HEK293 (cell line): ENCODE measurements around the gene ZBED1.
"Not testable (repeated sequence)": the region's sequence is repeated elsewhere in the genome, so short reads cannot be mapped to it uniquely, and the experiment has no call there.

Experiments used
- HOXA7 ChIP-seq: sonication (generic); formaldehyde crosslinking; IDR thresholded peaks from 2 replicates; pipeline ENCODE4 v1.8.1; 2022; ENCODE audit warnings: missing genetic modification reagents, borderline replicate concordance
- SETDB1 ChIP-seq: IDR thresholded peaks from one replicate; pipeline ENCODE4 v1.6.1; 2017; ENCODE audit warnings: mild to moderate bottlenecking, low read length, moderate library complexity, mixed read lengths; ENCODE audit not compliant: insufficient read length
- ZBTB20 ChIP-seq: fragments of 450-650 bp; formaldehyde crosslinking; IDR thresholded peaks from 2 replicates; pipeline ENCODE4 v1.5.1; 2016; ENCODE audit warnings: missing biosample characterization, missing genetic modification characterization
- ZNF274 ChIP-seq, 2 experiments: fragments of 200-500 bp in 1 of 2; fragments of 450-650 bp in 1 of 2; sonication (Bioruptor generic) in 1 of 2; formaldehyde crosslinking in 1 of 2; IDR thresholded peaks; 2 replicates each; pipeline versions ENCODE4 v1.5.1 to v1.6.1; 2014 to 2016; ENCODE audit warnings: borderline replicate concordance in 1 of 2, inconsistent platforms in 1 of 2, low read length in 1 of 2, missing biosample characterization in 1 of 2, missing genetic modification characterization in 1 of 2
- ZNF548 ChIP-seq: fragments of 450-650 bp; formaldehyde crosslinking; IDR thresholded peaks from 2 replicates; pipeline ENCODE4 v1.5.1; 2016; ENCODE audit warnings: missing biosample characterization, missing genetic modification characterization
- ZNF571 ChIP-seq: fragments of 450-650 bp; formaldehyde crosslinking; IDR thresholded peaks from 2 replicates; pipeline ENCODE4 v1.5.0; 2017; ENCODE audit warnings: missing biosample characterization, missing genetic modification characterization
- ZSCAN18 ChIP-seq: fragments of 450-650 bp; formaldehyde crosslinking; IDR thresholded peaks from 2 replicates; pipeline ENCODE4 v1.5.1; 2016; ENCODE audit warnings: missing biosample characterization, missing genetic modification characterization
- TF ChIP-seq, protein P1 (sequence below): fragments of 450-650 bp; formaldehyde crosslinking; IDR thresholded peaks from 2 replicates; pipeline ENCODE4 v1.5.1; 2016; ENCODE audit warnings: missing biosample characterization, missing genetic modification characterization, borderline replicate concordance
- TF ChIP-seq, protein P2 (sequence below): fragments of 450-650 bp; formaldehyde crosslinking; IDR thresholded peaks from 2 replicates; pipeline ENCODE4 v1.5.1; 2016; ENCODE audit warnings: missing biosample characterization, missing genetic modification characterization

- TF ChIP-seq ZSCAN18; ZNF274 (IDR thresholded peaks at IDR 0.05; ENCODE audit: low read length); ZNF274 (tag by site-specific recombination; IDR thresholded peaks at IDR 0.05; ENCODE audit: borderline replicate concordance); SETDB1; ZNF548; ZNF571 (tag by site-specific recombination); HOXA7 (CRISPR knock-in tag); ZBTB20: not testable (repeated sequence)
- TF ChIP-seq, protein P1, sequence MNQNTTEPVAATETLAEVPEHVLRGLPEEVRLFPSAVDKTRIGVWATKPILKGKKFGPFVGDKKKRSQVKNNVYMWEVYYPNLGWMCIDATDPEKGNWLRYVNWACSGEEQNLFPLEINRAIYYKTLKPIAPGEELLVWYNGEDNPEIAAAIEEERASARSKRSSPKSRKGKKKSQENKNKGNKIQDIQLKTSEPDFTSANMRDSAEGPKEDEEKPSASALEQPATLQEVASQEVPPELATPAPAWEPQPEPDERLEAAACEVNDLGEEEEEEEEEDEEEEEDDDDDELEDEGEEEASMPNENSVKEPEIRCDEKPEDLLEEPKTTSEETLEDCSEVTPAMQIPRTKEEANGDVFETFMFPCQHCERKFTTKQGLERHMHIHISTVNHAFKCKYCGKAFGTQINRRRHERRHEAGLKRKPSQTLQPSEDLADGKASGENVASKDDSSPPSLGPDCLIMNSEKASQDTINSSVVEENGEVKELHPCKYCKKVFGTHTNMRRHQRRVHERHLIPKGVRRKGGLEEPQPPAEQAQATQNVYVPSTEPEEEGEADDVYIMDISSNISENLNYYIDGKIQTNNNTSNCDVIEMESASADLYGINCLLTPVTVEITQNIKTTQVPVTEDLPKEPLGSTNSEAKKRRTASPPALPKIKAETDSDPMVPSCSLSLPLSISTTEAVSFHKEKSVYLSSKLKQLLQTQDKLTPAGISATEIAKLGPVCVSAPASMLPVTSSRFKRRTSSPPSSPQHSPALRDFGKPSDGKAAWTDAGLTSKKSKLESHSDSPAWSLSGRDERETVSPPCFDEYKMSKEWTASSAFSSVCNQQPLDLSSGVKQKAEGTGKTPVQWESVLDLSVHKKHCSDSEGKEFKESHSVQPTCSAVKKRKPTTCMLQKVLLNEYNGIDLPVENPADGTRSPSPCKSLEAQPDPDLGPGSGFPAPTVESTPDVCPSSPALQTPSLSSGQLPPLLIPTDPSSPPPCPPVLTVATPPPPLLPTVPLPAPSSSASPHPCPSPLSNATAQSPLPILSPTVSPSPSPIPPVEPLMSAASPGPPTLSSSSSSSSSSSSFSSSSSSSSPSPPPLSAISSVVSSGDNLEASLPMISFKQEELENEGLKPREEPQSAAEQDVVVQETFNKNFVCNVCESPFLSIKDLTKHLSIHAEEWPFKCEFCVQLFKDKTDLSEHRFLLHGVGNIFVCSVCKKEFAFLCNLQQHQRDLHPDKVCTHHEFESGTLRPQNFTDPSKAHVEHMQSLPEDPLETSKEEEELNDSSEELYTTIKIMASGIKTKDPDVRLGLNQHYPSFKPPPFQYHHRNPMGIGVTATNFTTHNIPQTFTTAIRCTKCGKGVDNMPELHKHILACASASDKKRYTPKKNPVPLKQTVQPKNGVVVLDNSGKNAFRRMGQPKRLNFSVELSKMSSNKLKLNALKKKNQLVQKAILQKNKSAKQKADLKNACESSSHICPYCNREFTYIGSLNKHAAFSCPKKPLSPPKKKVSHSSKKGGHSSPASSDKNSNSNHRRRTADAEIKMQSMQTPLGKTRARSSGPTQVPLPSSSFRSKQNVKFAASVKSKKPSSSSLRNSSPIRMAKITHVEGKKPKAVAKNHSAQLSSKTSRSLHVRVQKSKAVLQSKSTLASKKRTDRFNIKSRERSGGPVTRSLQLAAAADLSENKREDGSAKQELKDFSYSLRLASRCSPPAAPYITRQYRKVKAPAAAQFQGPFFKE (tag by site-specific recombination): not testable (repeated sequence)
- TF ChIP-seq, protein P2, sequence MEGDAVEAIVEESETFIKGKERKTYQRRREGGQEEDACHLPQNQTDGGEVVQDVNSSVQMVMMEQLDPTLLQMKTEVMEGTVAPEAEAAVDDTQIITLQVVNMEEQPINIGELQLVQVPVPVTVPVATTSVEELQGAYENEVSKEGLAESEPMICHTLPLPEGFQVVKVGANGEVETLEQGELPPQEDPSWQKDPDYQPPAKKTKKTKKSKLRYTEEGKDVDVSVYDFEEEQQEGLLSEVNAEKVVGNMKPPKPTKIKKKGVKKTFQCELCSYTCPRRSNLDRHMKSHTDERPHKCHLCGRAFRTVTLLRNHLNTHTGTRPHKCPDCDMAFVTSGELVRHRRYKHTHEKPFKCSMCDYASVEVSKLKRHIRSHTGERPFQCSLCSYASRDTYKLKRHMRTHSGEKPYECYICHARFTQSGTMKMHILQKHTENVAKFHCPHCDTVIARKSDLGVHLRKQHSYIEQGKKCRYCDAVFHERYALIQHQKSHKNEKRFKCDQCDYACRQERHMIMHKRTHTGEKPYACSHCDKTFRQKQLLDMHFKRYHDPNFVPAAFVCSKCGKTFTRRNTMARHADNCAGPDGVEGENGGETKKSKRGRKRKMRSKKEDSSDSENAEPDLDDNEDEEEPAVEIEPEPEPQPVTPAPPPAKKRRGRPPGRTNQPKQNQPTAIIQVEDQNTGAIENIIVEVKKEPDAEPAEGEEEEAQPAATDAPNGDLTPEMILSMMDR: not testable (repeated sequence)
These were observed 27.7 kb downstream of the ZBED1 start for GRCh38 chrX:2473064-2473463.
